Fibroblast of the conjunctiva (primary cell): ENCODE results near the gene CD82.

Source experiments
- DNase-seq: peaks from one replicate; pipeline ENCODE4 v3.0.0-alpha.2; 2010; ENCODE audit warnings: low read depth

Gene CD82

DNA sequence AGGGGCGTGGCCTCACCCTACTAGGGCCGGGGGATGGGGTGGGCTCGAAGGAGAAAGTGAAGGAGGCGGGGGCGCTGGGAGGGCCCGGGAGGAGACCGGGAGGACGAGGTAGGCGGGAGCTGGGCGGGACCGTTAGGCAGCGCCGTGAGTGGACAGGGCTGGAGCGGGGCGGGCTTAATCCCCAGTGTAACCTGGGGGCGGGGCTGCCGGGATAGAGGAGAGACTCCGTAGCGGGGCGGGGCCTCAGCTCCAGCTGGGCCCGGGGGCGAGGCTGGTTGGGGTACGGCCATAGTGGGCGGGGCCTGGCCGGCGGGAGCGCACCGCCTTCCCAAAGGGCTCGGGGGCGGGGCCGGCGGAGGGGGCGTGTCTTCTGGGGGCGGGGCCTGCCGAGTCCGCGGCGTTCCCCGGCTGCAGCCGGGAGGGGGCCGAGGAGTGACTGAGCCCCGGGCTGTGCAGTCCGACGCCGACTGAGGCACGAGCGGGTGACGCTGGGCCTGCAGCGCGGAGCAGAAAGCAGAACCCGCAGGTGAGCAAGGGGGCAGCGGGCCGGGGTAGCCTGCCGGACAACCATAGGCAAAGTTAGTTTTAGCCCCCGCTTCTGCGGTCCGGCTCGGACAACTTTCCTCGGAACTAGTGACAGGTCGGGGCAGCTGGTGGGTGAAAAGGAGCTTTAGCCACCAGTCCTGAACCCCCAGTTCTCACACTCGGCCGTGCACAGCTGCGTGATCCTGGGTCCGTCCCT, at the start of gene CD82:
Gene CD82 (plus strand): TSS at position 453 of the 742 bp plus-strand sequence. CDS start 29,000 bp downstream, outside the sequence.
- DNase-seq: peak; percentile 98

DNA sequence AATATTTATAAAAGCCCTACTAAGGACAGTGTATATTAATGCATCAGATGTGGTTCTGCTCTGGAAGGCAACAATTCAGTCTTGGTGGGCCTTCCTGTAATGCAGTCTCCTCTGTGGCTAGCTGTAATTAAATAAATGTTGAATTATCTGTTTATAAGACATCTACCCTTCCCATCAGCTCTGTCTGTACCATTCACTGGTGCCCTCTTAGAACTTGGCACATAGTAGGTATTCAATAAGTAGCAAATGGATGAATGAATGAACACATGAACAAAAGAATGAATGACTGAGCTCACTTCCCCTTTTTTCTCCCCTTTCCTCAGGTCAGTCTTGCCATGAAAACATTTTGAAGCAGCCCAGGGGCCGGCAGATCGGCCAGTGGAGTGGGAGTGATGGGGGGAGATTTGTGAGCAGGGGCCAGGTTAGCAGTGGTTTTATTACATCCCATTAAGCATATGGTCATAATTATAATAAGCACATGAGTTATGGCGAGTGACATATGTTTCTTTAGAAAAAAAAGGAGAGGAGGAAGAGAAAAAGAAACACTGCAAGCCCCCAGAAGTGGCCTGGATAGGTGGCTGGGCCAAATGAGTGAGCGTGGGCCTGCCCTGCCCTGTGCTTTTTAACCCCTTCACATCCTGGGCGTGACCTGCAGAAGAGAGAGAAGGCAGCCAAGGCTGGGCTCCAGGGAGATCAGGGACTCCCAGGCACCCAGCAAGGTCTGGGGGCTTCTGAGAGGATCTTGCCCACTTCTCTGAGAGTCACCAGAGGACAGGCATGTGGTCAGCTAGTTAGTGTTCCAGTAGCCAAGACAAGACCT, 48.6 kb upstream of the CD82 start:
- DNase-seq: no peak

GRCh38 chr11:44517541-44517940, 47.9 kb upstream of the CD82 start:
- no peak for DNase-seq

DNA sequence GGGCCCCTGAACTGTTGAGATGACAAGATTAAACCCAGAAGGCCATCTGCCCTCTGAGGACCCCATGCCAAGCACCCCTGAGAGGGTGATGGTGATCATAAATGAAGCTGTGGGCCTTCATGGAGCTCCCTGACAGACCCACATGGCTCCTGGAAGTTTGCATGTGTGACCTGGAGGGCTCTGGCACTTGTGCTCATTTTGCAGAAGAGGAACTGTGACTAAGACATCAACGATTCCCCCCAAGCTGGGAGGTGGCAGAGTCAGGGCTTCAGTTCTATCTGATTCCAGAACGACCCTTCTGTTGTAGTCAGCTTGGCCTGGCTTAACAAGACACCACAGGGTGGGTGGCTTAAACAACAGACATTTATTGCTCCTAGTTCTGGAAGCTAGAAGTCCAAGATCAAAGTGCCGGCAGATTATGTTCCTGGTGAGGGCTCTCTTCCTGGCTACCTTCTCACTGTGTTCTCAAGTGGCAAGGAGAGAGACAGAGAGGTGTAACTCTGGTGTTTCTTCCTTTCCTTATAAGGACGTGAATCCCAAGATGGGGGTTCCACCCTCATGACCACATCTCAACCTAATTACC, 46.4 kb upstream of the CD82 start:
- DNase-seq: no peak

DNA sequence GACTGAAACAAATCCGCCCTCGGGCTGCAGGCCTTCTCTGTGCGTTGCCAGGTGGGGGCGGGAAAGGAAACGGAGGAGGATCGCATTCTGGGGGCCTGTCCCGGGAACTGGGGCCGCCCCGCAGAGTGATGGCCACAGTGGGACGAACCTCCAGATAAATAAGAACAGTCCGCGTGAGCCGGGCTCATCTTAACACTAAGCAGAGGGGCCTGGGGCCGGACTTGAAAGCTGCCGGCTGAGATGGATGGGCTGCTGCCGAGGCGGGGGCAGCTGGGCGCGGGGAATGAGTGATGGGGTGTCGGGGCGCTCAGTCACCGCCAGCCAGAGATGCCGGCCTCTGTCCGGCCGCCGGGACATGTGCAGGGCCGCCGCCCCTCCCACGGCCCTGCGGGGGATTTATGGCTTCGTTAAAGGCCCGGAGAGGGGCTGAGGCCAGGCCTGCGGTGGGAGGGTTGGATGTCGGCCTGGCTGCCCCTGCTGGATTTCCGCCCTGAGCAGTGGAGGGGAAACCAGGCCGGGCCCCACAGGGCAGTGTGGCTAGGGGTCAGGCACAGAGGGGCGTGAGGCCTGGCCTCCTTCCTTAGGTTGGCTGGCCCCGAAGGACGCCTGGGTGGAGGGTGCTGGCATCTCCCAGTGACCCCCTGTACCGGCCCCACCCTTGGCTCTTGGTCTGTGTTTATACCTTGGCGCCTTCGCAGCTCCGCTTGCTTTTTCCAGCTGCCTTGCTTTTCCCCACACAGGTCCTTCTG, 45.3 kb upstream of the CD82 start:
- DNase-seq: no peak

DNA sequence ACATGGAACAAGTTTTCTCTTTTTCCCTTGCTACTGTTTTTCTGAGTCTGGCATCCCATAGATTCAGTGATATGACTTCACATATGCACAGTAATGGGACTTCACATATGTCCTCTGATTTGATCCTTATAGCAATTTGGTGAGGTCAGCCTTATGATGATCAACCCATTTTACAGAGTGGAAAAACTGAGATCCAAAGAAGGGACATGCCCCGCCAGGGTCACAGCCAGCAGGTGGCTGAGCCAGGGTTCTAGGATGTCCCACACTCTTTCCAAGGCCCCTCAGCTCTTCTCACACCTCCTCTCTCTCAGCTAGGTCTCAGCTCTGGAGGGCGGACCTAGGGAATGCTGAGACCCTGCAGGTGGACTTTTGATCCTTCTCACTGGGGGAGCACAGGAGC, 44.3 kb upstream of the CD82 start:
- DNase-seq: no peak

GRCh38 chr11:44522294-44522693, 43.2 kb upstream of the CD82 start:
- DNase-seq: no peak

DNA sequence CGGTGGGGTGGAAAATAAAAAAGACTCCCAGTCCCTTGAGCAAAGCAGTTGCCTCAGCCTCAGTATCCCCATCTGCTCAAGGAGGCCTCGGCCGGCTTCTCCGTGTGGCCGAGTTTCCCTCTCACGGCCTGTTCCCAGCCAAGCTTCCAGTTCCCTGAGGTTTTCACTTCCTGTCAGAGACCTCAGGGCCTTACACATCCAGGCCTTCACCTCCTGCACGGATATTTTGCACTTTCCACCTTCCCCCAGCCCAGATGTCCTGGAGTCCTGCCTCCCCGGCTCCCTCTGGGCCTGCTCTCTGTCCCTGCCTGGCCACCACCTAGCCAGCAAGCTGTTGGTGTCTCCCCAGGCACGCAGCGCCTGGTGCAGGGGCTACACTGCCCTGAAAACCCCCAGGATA, 41.1 kb upstream of the CD82 start:
- DNase-seq: no peak

- DNase-seq: no peak
These were observed 40.7 kb upstream of the CD82 start for GRCh38 chr11:44524751-44525201.

GRCh38 chr11:44525473-44526252, 39.8 kb upstream of the CD82 start:
- DNase-seq: no peak

GRCh38 chr11:44526438-44526837, 39.0 kb upstream of the CD82 start:
- DNase-seq: no peak

DNA sequence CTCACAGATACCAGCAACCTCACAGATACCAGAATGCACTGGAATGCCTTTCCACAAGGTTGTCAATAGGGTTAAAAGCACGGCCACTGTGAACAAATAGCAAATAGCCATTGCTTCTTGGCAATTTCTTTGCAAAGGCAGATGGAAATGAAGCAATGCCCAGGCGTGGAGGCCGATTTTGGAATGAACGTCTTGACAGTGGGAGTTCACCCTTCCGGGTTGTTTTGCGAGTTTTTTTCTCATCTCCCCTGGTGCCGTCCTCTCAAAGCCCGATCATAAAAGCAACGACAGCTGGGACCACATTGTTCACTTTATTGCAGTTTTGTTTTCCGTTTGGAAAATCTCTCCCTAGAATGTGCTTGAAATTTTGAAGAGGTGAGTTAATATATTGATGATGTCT, 38.0 kb upstream of the CD82 start:
- DNase-seq: no peak

DNA sequence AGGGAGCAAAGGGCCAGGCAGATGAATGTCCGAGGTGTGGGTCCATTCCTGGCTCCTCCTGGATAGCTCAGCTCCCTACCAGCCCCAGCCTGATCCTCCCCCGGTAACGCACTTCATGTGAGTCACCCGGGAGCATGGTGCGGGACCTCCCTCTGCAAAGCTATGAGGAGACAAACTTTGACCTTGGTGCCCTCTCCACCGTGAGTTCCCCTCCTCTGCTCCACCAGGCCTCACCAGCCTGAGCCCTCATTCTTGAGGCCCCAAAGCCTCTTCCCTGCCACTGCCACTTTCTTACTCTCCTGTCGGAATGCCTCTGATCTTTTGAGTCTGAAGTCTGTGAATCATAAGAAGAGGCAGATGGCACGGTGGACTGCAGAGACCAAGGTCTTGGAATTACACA, 37.4 kb upstream of the CD82 start:
- DNase-seq: no peak

DNA sequence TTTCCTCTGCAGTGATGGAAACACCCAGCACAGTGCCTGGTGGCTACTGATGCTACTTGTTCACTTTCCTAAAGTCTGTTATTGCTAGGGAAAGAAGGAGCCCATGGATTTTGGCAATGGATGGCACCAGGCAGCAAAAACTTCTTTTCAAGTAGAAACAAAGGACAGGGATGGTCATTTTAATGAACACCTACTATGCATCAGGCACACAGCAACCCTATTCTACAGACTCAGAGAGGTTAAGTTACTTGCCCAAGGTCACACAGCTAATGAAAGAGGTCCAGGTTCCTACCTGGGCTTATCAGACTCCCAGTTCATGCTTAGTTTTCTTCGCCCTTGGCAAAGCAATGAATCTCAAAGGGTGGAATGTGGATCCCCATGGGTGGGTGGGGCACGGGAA, 36.9 kb upstream of the CD82 start:
- no peak for DNase-seq

DNA sequence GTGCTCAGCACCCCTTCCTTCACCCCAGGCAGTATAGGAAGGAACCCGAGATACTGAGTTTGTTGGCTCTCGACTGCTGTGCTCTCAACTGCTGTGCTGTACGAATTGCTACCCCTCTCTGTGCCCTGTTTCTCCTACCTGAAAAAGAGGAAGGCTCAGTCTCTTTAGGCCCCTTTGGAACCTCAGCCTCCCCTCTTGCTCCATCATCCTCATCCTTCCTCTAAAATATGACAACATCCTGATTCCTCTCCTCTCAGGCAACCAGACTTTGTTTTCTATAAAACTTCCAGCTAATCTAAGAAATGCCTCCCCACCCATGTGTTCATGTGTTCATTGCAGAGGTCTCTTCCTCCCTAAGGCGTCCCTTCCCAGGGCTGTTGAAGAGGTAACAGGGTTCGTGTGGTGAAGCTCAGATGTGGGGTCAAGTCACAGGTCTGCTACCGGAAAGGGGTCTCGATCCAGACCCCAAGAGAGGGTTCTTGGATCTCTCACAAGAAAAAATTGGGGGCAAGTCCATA, 35.5 kb upstream of the CD82 start:
- no peak for DNase-seq

DNA sequence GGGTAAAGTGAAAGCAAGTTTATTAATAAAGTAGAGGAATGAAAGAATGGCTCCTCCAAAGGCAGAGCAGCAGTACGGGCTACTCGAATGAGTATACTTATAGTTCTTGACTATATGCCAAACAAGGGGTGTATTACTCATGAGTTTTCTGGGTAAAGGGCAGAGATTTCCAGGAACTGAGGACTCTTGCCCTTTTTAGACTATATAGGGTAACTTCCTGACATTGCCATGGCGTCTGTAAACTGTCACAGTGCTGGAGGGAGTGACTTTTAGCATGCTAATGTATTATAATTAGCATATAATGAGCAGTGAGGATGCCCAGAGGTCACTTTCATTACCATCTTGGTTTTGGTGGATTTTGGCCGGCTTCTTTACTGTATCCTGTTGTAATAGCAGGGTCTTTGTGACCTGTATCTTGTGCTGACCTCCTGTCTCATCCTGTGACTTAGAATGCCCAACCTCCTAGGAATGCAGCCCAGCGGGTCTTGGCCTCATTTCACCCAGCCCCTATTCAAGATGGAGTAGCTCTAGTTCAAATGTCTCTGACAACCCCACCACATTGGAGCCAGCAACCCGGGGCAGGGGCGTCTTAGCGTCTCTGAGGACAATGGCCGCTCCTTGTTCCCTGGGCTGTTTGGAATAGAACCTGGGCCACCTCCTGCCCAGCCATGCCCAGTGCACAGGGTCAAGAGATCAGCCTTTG, 34.9 kb upstream of the CD82 start:
- peak; percentile 37 for DNase-seq

- DNase-seq: no peak
These were observed 34.4 kb upstream of the CD82 start for GRCh38 chr11:44531116-44531504.

- no peak for DNase-seq
These were observed 33.8 kb upstream of the CD82 start for GRCh38 chr11:44531636-44532035.

- DNase-seq: no peak
These were observed 32.7 kb upstream of the CD82 start for GRCh38 chr11:44532809-44533208.

DNA sequence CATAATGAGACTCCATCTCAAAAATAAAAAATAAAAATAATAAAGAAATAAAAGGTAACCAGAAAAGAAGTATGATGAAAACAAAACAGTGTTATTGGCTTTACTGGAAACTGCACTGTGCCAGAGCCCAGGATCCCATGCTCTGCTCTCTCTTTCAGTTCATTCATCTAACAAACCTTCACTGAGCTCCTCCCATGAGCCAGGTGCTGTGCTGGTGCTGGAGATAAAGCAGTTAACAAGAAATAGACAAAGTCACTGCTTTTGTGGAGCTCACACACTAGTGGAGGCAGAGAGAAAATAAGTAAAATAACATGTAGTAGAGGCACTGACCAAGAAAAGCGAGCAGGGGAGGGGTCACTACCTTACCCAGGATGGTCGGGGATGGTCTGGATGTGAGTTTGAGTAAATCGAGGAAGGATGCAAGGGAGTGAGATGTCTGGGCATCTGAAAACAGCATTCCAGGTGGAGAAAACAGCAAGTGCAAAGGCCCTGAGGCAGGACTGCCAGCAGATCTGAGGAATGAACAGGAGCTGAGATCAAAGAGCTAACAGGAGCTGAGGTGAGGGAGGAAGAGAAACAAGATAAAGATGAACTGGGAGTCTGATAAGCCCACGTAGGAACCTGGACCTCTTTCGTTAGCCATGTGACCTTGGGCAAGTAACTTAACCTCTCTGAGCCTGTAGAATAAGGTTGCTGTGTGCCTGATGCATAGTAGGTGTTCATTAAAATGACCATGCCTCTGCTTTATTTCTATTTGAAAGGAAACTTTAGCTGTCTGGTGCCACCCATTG, 31.3 kb upstream of the CD82 start:
- no peak for DNase-seq
